MM.1S (cell line): Measurements from ENCODE around the gene SDK1.

Experiments used
- DNase-seq: peaks from one replicate; pipeline ENCODE4 v3.0.0-alpha.2; 2015
- H2AFZ ChIP-seq: fragments of 300-600 bp; sonication (generic); 2 replicates; pipeline ENCODE4 v1.6.0; 2016; ENCODE audit warnings: antibody characterized with exemption, low read length
- H3F3A ChIP-seq: fragments of 300-600 bp; sonication (generic); 2 replicates; pipeline ENCODE4 v1.6.1; 2016; ENCODE audit warnings: mild to moderate bottlenecking, antibody characterized with exemption, low read length, moderate library complexity, mixed read lengths; ENCODE audit not compliant: insufficient read depth
- H3K27ac ChIP-seq: fragments of 300-600 bp; sonication (generic); 2 replicates; pipeline ENCODE4 v1.5.1; 2016; ENCODE audit warnings: mild to moderate bottlenecking, low read length
- H3K27me3 ChIP-seq: fragments of 300-600 bp; sonication (generic); replicated peaks from 2 replicates; pipeline ENCODE4 v1.6.0; 2016; ENCODE audit warnings: low read length; ENCODE audit not compliant: insufficient read depth
- H3K36me3 ChIP-seq: fragments of 300-600 bp; sonication (generic); replicated peaks from 2 replicates; pipeline ENCODE4 v1.6.1; 2016; ENCODE audit warnings: mild to moderate bottlenecking, low read length, mixed read lengths; ENCODE audit not compliant: insufficient read depth
- H3K4me1 ChIP-seq: fragments of 300-600 bp; sonication (generic); 2 replicates; pipeline ENCODE4 v1.6.1; 2016; ENCODE audit warnings: low read length, mixed read lengths
- H3K4me2 ChIP-seq: fragments of 300-600 bp; sonication (generic); 2 replicates; pipeline ENCODE4 v1.6.0; 2016; ENCODE audit warnings: low read depth, low read length
- H3K4me3 ChIP-seq: fragments of 300-600 bp; sonication (generic); 2 replicates; pipeline ENCODE4 v1.5.1; 2016; ENCODE audit warnings: low read length, mixed read lengths
- H3K79me2 ChIP-seq: fragments of 300-600 bp; sonication (generic); 2 replicates; pipeline ENCODE4 v1.6.1; 2016; ENCODE audit warnings: mixed run types, low read length, mixed read lengths
- H3K9ac ChIP-seq: fragments of 300-600 bp; sonication (generic); 2 replicates; pipeline ENCODE4 v1.6.1; 2016; ENCODE audit warnings: low read length, mixed read lengths
- H3K9me2 ChIP-seq: fragments of 300-600 bp; sonication (generic); replicated peaks from 2 replicates; pipeline ENCODE4 v1.6.1; 2016; ENCODE audit warnings: mild to moderate bottlenecking, low read length, mixed read lengths; ENCODE audit not compliant: insufficient read depth
- H3K9me3 ChIP-seq: fragments of 300-600 bp; sonication (generic); replicated peaks from 2 replicates; pipeline ENCODE4 v1.6.1; 2016; ENCODE audit warnings: mild to moderate bottlenecking, low read length, mixed read lengths; ENCODE audit not compliant: insufficient read depth
- H4K20me1 ChIP-seq: fragments of 300-600 bp; sonication (generic); 2 replicates; pipeline ENCODE4 v1.6.1; 2016; ENCODE audit warnings: mild to moderate bottlenecking, low read length, moderate library complexity, mixed read lengths; ENCODE audit not compliant: insufficient read depth
- EZH2 ChIP-seq: fragments of 300-600 bp; sonication (generic); optimal IDR thresholded peaks from 2 replicates; pipeline ENCODE3; 2017; ENCODE audit warnings: low read depth, mild to moderate bottlenecking, antibody characterized with exemption, low read length, mixed read lengths
- EZH2phosphoT487 ChIP-seq: fragments of 300-600 bp; sonication (generic); IDR thresholded peaks from 2 replicates; pipeline ENCODE4 v1.6.1; 2018; ENCODE audit warnings: antibody characterized with exemption, low read length
- TF ChIP-seq, protein P1 (sequence below): fragments of 300-600 bp; sonication (generic); IDR thresholded peaks from 2 replicates; pipeline ENCODE4 v1.5.1; 2016; ENCODE audit warnings: antibody characterized with exemption, low read length, mixed read lengths

Gene SDK1

DNA sequence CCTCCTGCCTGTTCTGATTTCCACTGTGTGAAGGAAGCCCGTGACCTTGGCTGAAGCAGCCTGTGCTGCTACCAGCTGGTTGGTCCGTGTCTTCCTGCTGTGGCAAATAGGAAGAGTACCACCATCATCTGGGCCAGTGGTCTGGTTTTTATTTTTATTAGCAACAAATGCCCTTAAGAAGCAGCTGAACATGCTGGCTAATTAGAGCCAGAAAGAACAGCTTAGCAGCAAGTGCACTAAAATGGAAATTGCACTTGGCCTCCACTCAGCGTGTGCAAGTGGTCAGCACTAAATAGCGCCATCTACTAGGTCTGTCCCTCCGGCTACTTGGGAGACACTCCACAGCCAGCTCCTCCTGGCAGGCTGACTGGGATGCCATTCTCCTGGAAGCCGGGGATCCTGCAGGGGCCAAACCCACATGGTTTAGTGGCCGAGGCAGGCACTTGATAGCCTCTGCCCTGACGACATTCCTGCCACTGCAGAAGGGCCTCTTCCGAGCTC lies 690.7 kb downstream of the SDK1 start:
- H3K9me3 ChIP-seq, result no peaks in the 10 kb centered on the region
- no peaks in the 10 kb centered on the region for H3K4me1 ChIP-seq
- H3K9me2 ChIP-seq, result no peaks in the 10 kb centered on the region
- no peaks in the 10 kb centered on the region for H3K36me3 ChIP-seq
- TF ChIP-seq EZH2 (no peak), EZH2phosphoT487 (no peak)
- TF ChIP-seq, protein P1, sequence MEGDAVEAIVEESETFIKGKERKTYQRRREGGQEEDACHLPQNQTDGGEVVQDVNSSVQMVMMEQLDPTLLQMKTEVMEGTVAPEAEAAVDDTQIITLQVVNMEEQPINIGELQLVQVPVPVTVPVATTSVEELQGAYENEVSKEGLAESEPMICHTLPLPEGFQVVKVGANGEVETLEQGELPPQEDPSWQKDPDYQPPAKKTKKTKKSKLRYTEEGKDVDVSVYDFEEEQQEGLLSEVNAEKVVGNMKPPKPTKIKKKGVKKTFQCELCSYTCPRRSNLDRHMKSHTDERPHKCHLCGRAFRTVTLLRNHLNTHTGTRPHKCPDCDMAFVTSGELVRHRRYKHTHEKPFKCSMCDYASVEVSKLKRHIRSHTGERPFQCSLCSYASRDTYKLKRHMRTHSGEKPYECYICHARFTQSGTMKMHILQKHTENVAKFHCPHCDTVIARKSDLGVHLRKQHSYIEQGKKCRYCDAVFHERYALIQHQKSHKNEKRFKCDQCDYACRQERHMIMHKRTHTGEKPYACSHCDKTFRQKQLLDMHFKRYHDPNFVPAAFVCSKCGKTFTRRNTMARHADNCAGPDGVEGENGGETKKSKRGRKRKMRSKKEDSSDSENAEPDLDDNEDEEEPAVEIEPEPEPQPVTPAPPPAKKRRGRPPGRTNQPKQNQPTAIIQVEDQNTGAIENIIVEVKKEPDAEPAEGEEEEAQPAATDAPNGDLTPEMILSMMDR, result no peak
- H3K9ac ChIP-seq, result no peak overlapping the region
- DNase-seq, result no peak
- H2AFZ ChIP-seq, result no peak overlapping the region
- H3K4me3 ChIP-seq, result no peak overlapping the region
- H3F3A ChIP-seq, result no peaks in the 10 kb centered on the region
- H3K79me2 ChIP-seq, result no peaks in the 10 kb centered on the region
- H3K4me2 ChIP-seq, result no peak overlapping the region
- H3K27me3 ChIP-seq, result 0 out of 2 replicates have a peak, but pooled peaks cover under 1% of the 10 kb centered on the region
- H3K27ac ChIP-seq, result no peak overlapping the region
- no peaks in the 10 kb centered on the region for H4K20me1 ChIP-seq

DNA sequence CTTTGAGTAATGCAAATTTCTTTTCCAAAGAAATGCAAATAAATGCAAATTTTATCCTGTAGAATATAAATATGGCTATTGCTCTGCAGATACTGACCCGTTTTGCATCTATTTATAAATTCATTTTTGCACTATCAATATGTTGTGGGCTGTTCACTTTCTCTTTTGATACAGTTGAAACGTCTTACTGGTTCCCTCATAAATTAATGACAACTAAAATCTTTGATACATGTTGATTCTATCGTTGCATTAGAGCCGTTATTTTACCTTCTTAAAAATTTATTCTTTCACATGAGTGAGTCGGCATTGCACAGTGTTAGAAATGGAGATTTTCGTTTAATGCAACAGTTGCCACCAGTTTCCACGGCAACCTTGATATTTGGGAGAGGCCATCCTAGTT lies 691.8 kb downstream of the SDK1 start:
- no peaks in the 10 kb centered on the region for H3F3A ChIP-seq
- 0 out of 2 replicates have a peak, but pooled peaks cover 3% of the 10 kb centered on the region for H3K27me3 ChIP-seq
- no peak overlapping the region for H3K27ac ChIP-seq
- H3K9me3 ChIP-seq, result no peaks in the 10 kb centered on the region
- H3K36me3 ChIP-seq, result no peaks in the 10 kb centered on the region
- no peak overlapping the region for H3K4me3 ChIP-seq
- H3K9ac ChIP-seq, result no peak overlapping the region
- no peak overlapping the region for H2AFZ ChIP-seq
- H4K20me1 ChIP-seq, result no peaks in the 10 kb centered on the region
- TF ChIP-seq EZH2phosphoT487 (no peak), EZH2 (no peak)
- TF ChIP-seq, protein P1, result no peak
- no peaks in the 10 kb centered on the region for H3K4me1 ChIP-seq
- H3K4me2 ChIP-seq, result no peak overlapping the region
- H3K9me2 ChIP-seq, result no peaks in the 10 kb centered on the region
- no peaks in the 10 kb centered on the region for H3K79me2 ChIP-seq
- no peak for DNase-seq

DNA sequence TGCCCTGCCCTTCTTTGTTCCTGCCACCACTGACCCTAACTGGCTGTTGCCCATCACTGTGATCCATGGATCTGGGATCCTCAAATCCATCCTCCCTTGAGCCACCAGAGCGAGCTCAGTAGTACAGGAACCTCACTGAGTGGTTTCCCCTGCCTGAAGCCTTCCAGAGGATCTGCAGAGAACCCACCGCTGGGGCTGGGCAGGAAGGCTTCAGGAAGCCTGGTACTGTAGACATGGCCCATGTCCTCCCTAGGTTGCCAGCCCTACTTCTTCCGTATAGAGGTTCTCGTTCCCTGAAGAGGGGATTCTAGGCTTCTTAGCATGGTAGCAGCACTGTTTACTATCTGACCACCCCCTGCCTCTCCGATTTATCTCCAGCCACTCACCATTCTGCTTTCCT lies 693.7 kb downstream of the SDK1 start:
- Histone ChIP-seq H3K36me3 (no peaks in the 10 kb centered on the region), H3K4me1 (no peaks in the 10 kb centered on the region), H3K27ac (no peak overlapping the region), H3K4me2 (no peak overlapping the region), H2AFZ (no peak overlapping the region), H3F3A (no peaks in the 10 kb centered on the region), H4K20me1 (no peaks in the 10 kb centered on the region), H3K27me3 (0 out of 2 replicates have a peak, but pooled peaks cover 3% of the 10 kb centered on the region), H3K4me3 (no peak overlapping the region), H3K79me2 (no peaks in the 10 kb centered on the region), H3K9me2 (no peaks in the 10 kb centered on the region), H3K9me3 (no peaks in the 10 kb centered on the region), H3K9ac (no peak overlapping the region)
- DNase-seq, result no peak
- TF ChIP-seq, protein P1, result no peak
- TF ChIP-seq EZH2 (no peak), EZH2phosphoT487 (no peak)
